GM10248 (cell line): ENCODE results near the gene MIOX.

Source experiments
- CTCF ChIA-PET: fragments of 300-600 bp; sonication (Branson Sonifier 250); formaldehyde crosslinking; extraction: SDS; loops from one replicate; lab custom pipeline; 2021; ENCODE audit warnings: antibody characterized with exemption; lab: Yijun Ruan, JAX
- POLR2A ChIA-PET: fragments of 350-650 bp; sonication (Branson Sonifier 250); formaldehyde crosslinking; extraction: SDS; loops from one replicate; lab custom pipeline; 2020; ENCODE audit warnings: antibody characterized with exemption; lab: Yijun Ruan, JAX
- DNase-seq: peaks from one replicate; pipeline ENCODE4 v3.0.0; 2012; ENCODE audit errors: extremely low spot score
- TF ChIP-seq, protein P1 (sequence below): IDR thresholded peaks from 2 replicates; pipeline ENCODE4 v1.5.1; 2012; ENCODE audit warnings: mild to moderate bottlenecking, low read depth; ENCODE audit errors: extremely low read depth, missing control alignments, control extremely low read depth

MIOX gene

DNA sequence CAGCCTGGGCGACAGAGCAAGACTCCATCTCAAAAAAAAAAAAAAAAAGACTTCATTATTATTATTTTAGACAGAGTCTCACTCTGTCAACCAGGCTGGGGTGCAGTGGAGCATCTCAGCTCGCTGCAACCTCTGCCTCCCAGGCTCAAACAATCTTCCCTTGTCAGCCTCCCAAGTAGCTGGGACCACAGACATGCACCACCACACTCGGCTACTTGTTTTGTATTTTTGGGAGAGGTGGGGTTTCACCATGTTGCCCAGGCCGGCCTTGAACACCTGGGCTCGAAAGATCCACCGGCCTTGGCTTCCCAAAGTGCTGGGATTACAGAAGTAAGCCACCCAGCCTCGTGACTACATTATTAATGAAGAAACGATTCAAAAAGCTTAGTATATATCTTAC is 48.5 kb downstream of the MIOX start:
- ChIA-PET CTCF (interaction anchor here (1.2 to 3.5 kb wide), 4 partner anchors 10 to 86 kb away, joined by 3 to 33 read pairs (median 6); partner anchors contain the start of genes SCO2 and SYCE3), POLR2A (interaction anchor here (0.6 to 1.2 kb wide), 4 partner anchors 12 to 86 kb away, joined by 3 to 8 read pairs (median 4); no protein-coding TSS in a partner anchor)
- TF ChIP-seq, protein P1, sequence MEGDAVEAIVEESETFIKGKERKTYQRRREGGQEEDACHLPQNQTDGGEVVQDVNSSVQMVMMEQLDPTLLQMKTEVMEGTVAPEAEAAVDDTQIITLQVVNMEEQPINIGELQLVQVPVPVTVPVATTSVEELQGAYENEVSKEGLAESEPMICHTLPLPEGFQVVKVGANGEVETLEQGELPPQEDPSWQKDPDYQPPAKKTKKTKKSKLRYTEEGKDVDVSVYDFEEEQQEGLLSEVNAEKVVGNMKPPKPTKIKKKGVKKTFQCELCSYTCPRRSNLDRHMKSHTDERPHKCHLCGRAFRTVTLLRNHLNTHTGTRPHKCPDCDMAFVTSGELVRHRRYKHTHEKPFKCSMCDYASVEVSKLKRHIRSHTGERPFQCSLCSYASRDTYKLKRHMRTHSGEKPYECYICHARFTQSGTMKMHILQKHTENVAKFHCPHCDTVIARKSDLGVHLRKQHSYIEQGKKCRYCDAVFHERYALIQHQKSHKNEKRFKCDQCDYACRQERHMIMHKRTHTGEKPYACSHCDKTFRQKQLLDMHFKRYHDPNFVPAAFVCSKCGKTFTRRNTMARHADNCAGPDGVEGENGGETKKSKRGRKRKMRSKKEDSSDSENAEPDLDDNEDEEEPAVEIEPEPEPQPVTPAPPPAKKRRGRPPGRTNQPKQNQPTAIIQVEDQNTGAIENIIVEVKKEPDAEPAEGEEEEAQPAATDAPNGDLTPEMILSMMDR: no peak
- DNase-seq: no peak

- ChIA-PET CTCF (interaction anchor here (1.2 to 3.5 kb wide), 2 partner anchors 11 to 27 kb away, joined by 3 to 33 read pairs; partner anchors contain the start of genes SCO2 and SYCE3), POLR2A (no interaction called here)
- TF ChIP-seq, protein P1: no peak
These were observed 49.6 kb downstream of the MIOX start for GRCh38 chr22:50536226-50536625.

GRCh38 chr22:50537765-50538164 is 51.1 kb downstream of the MIOX start:
- CTCF ChIA-PET: interaction anchor here (16.1 kb wide), 1 partner anchor 11 kb away, joined by 136 read pairs; the partner anchor contains the start of genes SCO2 and TYMP
- POLR2A ChIA-PET: no interaction called here
- DNase-seq: no peak
- TF ChIP-seq, protein P1: no peak

More at GRCh38 chr22:50536226-50536625, 49.6 kb downstream of the MIOX start:
- DNase-seq: no peak
